ENCODE data around the gene ARRB1. TPM values are rescaled to one million over a fixed set of nuclear protein-coding genes. Genes with fewer than 3 reads are reported as not detected.

Gene ARRB1
- total RNA-seq, 1 donor from 2014 or later: 16.6 TPM

DNA sequence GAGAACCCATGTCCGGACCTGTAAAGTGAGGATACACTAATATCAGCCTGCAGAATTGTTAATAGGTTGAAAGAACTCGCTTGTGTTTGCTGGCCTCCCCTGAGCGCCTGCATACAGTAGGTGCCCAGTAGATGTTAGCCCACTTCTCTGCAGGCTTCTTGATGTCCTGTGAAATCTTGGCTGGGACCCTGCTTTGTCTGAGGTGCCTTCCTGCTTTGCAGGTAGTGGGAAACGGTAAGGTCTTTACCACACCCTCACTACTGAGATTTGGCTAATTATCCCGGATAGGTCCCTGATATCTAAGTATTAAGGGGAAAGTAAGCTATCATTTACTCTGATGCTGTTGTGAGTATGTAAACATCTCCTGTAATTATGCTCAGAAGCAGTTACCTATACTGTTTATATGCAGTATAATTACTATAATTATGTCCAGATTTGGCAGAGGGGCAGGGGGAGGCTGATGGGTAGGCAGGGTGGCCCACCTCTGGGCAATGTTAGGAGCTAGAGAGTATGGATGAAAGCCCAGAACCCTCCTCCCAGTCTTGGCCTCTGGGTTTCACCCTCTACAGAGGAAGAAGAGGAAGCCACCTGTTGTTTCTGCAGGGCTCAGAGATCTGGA lies 1.2 kb upstream of the ARRB1 start:
- TF ChIP-seq, protein P1, sequence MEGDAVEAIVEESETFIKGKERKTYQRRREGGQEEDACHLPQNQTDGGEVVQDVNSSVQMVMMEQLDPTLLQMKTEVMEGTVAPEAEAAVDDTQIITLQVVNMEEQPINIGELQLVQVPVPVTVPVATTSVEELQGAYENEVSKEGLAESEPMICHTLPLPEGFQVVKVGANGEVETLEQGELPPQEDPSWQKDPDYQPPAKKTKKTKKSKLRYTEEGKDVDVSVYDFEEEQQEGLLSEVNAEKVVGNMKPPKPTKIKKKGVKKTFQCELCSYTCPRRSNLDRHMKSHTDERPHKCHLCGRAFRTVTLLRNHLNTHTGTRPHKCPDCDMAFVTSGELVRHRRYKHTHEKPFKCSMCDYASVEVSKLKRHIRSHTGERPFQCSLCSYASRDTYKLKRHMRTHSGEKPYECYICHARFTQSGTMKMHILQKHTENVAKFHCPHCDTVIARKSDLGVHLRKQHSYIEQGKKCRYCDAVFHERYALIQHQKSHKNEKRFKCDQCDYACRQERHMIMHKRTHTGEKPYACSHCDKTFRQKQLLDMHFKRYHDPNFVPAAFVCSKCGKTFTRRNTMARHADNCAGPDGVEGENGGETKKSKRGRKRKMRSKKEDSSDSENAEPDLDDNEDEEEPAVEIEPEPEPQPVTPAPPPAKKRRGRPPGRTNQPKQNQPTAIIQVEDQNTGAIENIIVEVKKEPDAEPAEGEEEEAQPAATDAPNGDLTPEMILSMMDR (IDR thresholded peaks at IDR 0.05): no peak
- Mint-ChIP-seq H3K9me3 (ENCODE audit: low read depth) (no peaks in the 10 kb centered on the region), H3K4me3 (ENCODE audit: unreplicated experiment) (peak overlapping the region; percentile 77), H3K36me3 (ENCODE audit: low read depth) (no peaks in the 10 kb centered on the region), H3K27me3 (ENCODE audit: low read depth) (no peaks in the 10 kb centered on the region), H3K4me1 (ENCODE audit: low read depth) (peaks cover 41% of the 10 kb centered on the region), H3K27ac (ENCODE audit: unreplicated experiment) (no peak overlapping the region)
- no peak for DNase-seq (ENCODE audit: low spot score)

GRCh38 chr11:75351791-75352587 lies 528 bp upstream of the ARRB1 start:
- no peaks in the 10 kb centered on the region for H3K9me3 Mint-ChIP-seq (ENCODE audit: low read depth)
- no peaks in the 10 kb centered on the region for H3K27me3 Mint-ChIP-seq (ENCODE audit: low read depth)
- TF ChIP-seq, protein P1 (IDR thresholded peaks at IDR 0.05): no peak
- H3K4me1 Mint-ChIP-seq (ENCODE audit: low read depth): peaks cover 48% of the 10 kb centered on the region
- DNase-seq (ENCODE audit: low spot score): no peak
- no peaks in the 10 kb centered on the region for H3K36me3 Mint-ChIP-seq (ENCODE audit: low read depth)
- peak overlapping the region; percentile 74 for H3K27ac Mint-ChIP-seq (ENCODE audit: unreplicated experiment)
- H3K4me3 Mint-ChIP-seq (ENCODE audit: unreplicated experiment): peak overlapping the region; percentile 77

- peaks cover 50% of the 10 kb centered on the region for H3K4me1 Mint-ChIP-seq (ENCODE audit: low read depth)
- peak overlapping the region; percentile 77 for H3K4me3 Mint-ChIP-seq (ENCODE audit: unreplicated experiment)
- TF ChIP-seq, protein P1 (IDR thresholded peaks at IDR 0.05): peak; percentile 46
Observed at GRCh38 chr11:75350743-75351540, 519 bp downstream of the ARRB1 start.

DNA sequence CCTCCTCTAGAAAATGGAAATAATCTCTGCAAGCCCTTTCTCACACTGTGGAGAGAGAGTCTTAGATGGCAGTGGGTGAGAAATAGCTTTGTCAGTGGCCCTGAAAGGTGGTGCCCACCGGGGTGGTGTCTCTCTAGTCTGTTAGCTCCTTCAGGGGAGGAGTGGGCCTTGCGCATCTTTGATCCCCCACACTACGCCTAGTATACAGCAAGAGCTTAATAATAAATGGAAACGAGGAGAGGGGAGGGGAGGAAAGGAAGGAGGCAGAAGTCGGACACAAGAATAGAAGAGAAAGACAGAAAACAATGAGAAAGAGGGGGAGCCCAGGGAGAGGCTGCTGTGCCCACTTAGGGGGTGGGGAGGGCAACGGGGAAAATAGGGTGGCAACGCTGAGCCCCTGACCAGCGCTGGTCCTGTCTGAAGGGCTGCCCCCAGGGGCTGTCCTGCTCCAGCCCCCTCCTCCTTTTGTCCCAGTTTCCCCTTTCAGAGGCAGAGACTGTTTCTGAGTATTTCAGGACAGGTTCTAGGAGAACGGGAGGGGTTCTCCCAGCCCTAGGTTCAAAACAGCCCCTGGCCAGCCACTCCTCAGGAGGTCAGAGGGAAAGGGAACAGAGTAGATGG lies 1.2 kb downstream of the ARRB1 start:
- Mint-ChIP-seq H3K9me3 (ENCODE audit: low read depth) (no peaks in the 10 kb centered on the region), H3K27ac (ENCODE audit: unreplicated experiment) (peak overlapping the region; percentile 64), H3K27me3 (ENCODE audit: low read depth) (no peaks in the 10 kb centered on the region), H3K4me1 (ENCODE audit: low read depth) (peaks cover 50% of the 10 kb centered on the region), H3K4me3 (ENCODE audit: unreplicated experiment) (peak overlapping the region; percentile 77), H3K36me3 (ENCODE audit: low read depth) (no peaks in the 10 kb centered on the region)
- TF ChIP-seq, protein P1 (IDR thresholded peaks at IDR 0.05): no peak
- no peak for DNase-seq (ENCODE audit: low spot score)

More at GRCh38 chr11:75350743-75351540, 519 bp downstream of the ARRB1 start:
- Mint-ChIP-seq H3K27me3 (ENCODE audit: low read depth) (no peaks in the 10 kb centered on the region), H3K9me3 (ENCODE audit: low read depth) (no peaks in the 10 kb centered on the region), H3K27ac (ENCODE audit: unreplicated experiment) (peak overlapping the region; percentile 64), H3K36me3 (ENCODE audit: low read depth) (no peaks in the 10 kb centered on the region)
- DNase-seq (ENCODE audit: low spot score): no peak
